WI38 (cell line): ENCODE data around the gene SPACA4.
A peak's percentile ranks its signal among the peaks of the same experiment; 100 is the strongest.

Source experiments
- H3K4me3 ChIP-seq: 2 replicates; pipeline ENCODE4 v1.5.1; 2011; ENCODE audit warnings: low read depth, mild to moderate bottlenecking, control low read depth, low read length
- TF ChIP-seq, protein P1 (sequence below): IDR thresholded peaks from 2 replicates; pipeline ENCODE4 v1.5.1; 2012; ENCODE audit warnings: low read depth, mild to moderate bottlenecking, control low read depth, low read length

Gene SPACA4

DNA sequence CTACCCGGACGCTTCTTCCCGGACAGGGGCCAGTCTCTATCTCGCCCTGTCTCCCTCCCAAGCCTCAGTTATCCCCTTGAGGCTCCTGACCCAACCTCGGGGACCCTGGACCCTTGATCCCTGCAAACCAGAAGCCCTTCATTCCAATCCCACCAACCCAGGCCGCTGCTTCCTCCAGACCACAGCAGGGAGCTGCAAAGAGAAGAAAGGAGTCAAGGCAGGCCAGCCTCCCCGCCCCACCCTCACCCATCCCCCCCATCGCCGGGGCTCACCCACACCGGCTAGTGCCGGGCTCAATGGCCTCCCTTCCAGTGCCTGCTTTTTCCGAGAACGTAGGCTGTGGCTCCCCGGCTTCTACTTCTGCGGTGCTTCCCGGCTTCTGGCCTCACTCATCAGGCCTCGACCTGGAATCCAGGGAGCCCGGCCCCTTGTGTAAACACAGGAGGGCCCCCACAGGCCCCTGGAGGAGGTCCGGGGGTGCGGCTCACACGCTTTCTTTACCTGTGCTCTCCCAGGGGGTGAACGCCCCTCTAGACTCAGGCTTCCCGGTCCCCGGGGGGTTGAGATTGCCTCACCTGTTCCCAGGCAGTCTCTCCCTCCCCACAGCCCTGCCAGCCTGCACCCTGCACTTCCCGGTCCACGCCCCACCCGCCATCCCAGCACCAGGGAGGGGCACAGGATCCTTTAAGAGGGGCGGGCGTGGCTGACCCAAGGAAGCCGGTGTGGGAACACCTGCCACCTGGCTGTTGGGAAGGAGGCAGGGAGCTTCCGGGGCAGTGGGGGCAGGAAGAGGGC is 8.1 kb downstream of the SPACA4 start, which contains the start of gene FAM83E:
FAM83E (minus strand) TSS at position 641 of the 795 bp plus-strand sequence. CDS start 1,704 bp downstream, outside the sequence.
- TF ChIP-seq, protein P1, sequence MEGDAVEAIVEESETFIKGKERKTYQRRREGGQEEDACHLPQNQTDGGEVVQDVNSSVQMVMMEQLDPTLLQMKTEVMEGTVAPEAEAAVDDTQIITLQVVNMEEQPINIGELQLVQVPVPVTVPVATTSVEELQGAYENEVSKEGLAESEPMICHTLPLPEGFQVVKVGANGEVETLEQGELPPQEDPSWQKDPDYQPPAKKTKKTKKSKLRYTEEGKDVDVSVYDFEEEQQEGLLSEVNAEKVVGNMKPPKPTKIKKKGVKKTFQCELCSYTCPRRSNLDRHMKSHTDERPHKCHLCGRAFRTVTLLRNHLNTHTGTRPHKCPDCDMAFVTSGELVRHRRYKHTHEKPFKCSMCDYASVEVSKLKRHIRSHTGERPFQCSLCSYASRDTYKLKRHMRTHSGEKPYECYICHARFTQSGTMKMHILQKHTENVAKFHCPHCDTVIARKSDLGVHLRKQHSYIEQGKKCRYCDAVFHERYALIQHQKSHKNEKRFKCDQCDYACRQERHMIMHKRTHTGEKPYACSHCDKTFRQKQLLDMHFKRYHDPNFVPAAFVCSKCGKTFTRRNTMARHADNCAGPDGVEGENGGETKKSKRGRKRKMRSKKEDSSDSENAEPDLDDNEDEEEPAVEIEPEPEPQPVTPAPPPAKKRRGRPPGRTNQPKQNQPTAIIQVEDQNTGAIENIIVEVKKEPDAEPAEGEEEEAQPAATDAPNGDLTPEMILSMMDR: no peak
- H3K4me3 ChIP-seq: no peak within 1 kb of the TSS

DNA sequence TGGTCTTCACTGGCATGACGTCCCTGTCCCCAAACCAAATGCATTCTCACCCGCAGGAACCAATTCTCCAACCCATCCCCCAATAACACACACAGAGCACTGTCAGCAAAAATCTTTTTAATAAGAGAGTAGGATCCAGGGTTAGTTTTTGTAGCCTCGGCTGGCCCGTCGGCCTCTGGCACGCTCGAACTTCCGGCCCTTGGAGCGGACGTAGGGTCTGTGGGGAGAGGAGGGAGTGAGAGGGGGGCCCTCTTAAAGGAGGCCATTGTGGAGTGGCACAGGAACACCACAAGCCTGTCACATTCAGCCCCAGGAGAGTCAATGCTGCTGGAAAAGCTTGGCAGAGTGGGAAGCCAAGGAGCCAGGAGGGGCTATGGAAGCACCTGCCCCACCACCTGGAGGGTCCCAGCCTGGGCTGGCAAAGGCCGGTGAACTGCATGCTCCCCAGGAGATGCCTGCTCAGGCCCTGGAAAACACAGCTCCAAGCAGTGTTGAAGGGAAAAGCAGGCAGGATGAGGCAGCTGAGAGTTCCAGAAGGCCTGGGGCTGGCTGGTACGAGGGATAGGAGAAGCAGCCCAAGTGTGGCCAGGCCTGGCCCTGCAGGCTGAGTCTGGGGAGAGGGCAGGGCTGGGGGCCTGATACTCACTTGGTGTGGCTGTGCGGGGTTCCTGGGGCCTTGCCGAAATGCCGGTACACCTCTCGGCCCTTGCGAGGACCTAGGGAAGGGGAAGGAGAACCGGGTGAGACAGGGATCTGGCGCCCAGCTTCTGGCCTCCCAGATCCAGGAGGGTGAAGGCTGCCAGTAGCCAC is 8.9 kb downstream of the SPACA4 start:
- TF ChIP-seq, protein P1: no peak
- H3K4me3 ChIP-seq: no peak overlapping the region

DNA sequence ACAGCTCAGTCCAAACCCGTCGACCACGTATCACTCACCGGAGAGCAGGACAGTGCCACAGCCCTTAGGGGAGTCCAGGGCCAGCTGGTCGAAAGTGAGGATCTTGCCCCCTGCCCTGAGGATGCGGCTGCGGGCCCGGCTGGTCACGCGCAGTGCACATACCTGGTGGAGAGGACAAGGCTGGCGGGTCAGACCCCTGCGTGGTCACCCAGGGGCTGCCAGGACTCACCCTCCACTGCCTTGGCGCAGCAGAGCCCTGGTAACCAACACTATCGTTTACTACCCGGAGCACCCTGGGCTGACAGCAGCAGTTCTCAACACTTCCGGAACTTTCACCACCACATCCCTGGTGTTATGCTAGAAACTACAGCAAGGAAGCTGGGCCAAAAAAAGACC is 9.5 kb downstream of the SPACA4 start:
- TF ChIP-seq, protein P1: no peak

GRCh38 chr19:48616491-48617056 is 10.0 kb downstream of the SPACA4 start:
- TF ChIP-seq, protein P1: no peak
- H3K4me3 ChIP-seq: peak overlapping the region; percentile 100

More for the DNA sequence above, 9.5 kb downstream of the SPACA4 start:
- H3K4me3 ChIP-seq: no peak overlapping the region

- peak overlapping the region; percentile 100 for H3K4me3 ChIP-seq
- TF ChIP-seq, protein P1: no peak
Measured at GRCh38 chr19:48617146-48617937, 10.8 kb downstream of the SPACA4 start.

DNA sequence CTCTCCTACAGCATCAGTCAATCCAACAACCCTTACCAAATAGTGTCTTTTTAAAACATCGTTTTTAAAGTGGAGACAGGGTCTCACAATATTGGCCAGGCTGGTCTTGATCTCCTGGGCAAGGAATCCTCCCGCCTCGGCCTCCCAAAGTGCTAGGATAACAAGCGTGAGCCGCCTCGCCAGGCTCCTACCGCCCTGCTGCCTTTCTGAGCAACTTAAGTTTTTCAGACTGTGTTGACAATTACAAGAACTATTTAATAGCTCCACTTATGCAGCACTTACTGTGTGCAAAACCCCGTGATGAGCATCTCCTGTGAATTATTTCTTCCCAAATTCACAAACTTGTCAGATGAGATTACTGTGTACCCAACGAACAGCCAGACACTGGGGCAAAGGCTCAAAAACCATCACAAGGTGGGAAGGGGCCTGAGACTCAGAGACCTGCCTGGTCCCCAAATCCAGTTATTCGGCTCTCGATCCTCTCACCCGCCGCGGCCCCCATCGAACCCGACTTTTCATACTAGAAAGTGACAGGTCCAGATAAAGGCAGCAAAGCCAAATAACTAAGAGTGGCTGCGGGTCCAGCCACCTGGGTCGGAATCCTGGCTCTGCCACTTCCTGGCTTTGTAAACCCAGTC is 11.9 kb downstream of the SPACA4 start:
- TF ChIP-seq, protein P1: no peak
- H3K4me3 ChIP-seq: peak overlapping the region; percentile 100
